HG03378 (cell line): ENCODE measurements around the gene LDHA.
"Not testable (repeated sequence)": the region's sequence is repeated elsewhere in the genome, so short reads cannot be mapped to it uniquely, and the experiment has no call there.

Source experiments
- ATAC-seq: cut with Tn5 transposase; IDR thresholded peaks from one replicate; pipeline ENCODE4 v1.9.1; 2021; ENCODE audit warnings: mild to moderate bottlenecking, moderate library complexity; ENCODE audit not compliant: unreplicated experiment

The LDHA gene

DNA sequence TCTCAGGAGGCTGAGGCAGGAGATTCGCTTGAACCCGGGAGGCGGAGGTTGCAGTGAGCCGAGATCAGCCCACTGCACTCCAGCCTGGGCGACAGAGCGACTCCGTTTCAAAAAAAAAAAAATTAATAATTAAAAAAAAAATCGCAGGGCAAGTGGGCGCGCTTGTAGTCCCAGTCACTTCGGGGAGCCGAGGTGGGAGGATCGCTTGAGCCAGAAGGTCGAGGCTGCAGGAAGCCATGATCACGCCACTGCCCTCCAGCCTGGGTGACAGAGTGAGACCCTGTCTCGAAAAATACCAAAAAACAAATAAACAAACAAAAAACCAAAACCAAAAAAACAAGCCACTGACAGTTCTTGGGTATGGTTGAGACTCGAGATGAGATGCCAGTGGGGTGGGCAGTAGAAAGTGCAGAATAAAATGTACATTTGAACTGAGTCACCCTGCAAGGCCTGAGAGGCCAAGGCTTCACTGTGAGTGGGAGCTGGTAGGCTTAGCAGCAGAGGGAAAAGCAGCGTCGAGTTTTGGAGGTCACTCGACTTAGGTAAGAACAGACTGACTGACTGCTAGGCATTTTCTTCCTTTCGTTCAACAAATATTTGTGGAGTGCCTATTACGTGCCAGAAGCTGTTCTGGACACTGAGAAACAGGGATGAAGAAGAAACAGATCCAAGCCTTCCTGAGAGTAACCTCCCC lies 635 bp upstream of the LDHA start:
- peak; percentile 3 for ATAC-seq

DNA sequence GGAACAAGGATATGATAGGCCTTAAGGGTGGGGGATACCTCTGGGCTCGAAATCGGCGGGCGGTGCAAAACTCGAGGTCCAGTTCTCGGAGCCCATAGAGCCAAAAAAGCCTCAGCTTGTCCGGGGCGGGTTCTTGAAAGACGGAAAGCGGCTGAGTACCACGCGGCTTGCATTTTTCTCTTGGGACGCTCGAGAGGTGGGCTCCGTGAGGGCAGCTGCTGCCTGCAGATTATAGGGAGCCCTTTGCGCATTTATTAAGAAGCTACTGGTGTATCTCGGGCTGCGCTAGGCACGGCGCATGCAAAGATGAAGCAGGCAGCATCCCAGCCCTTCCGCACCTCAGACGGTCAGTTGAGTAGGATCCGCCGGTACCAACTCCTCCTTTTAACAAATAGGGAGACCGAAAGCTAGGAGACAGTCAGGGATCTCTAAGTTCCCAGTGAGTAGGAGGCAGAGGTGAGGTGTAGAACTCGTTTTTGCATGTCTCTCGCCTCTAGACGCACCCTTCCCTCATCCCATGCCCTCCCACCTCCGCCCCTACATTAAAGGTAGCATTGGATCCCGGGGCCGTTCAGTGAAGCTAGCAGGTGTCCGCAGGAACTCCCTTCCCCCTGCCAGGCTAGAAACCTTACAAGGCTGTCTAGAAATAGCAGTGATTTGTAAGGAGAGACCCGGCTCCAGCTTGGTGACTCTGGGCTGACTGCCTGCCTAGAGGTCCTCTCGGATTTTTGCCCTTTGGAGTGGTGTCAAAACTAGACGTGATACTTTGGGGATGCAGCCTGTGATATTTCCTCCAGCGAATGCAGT lies 768 bp downstream of the LDHA start:
- no peak for ATAC-seq

DNA sequence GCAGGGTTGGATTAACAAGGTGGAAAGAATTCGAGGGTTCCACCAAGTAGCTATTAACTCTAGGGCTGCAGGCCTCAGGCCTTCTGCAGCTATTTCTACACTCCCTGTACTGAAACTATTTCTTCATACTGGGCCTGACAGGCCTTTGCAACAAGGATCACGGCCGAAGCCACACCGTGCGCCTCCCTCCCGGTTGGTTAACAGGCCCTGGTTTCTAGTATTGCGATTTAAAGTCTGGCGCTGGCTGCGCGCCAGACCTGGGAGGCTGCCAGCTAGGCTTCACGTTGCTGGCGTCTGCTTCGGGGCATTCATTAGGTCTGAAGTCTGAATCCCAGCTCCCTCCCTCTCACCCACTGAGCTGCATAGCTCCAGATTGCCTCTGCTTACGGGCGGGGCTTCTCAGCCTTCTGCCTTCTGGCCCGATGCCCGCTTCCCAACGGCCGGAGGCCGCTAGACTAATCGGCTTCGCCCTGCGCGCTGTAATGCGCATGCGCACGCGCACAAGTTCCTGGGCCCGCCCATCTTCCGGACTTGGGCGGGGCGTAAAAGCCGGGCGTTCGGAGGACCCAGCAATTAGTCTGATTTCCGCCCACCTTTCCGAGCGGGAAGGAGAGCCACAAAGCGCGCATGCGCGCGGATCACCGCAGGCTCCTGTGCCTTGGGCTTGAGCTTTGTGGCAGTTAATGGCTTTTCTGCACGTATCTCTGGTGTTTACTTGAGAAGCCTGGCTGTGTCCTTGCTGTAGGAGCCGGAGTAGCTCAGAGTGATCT lies 1.6 kb downstream of the LDHA start:
- peak; percentile 56 for ATAC-seq

DNA sequence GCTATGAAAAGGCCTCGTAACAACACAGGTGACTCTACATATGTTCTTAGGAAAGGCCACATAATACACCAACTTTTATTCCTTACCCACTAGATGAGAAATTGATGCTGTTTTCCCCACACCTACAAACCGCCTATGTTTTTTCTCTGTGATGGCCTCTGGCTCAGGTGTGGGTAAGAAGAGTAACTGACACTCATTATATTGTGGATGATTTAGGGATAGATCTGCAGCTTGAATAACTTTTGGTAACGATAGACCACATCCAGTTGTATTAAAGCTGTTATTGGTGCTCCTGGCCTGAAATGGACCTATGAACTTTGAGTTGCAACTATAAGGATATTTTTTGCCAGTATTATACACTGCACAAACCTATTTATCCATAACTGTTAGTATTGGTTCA lies 3.6 kb downstream of the LDHA start:
- ATAC-seq = no peak

- ATAC-seq = not testable (repeated sequence)
Measured at GRCh38 chr11:18401077-18401476, 6.7 kb downstream of the LDHA start.

GRCh38 chr11:18404062-18404461 lies 9.7 kb downstream of the LDHA start:
- ATAC-seq = no peak

DNA sequence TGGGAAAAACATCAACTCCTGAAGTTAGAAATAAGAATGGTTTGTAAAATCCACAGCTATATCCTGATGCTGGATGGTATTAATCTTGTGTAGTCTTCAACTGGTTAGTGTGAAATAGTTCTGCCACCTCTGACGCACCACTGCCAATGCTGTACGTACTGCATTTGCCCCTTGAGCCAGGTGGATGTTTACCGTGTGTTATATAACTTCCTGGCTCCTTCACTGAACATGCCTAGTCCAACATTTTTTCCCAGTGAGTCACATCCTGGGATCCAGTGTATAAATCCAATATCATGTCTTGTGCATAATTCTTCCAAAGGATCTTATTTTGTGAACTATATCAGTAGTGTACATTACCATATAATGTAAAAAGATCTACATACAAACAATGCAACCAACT lies 13.0 kb downstream of the LDHA start:
- ATAC-seq = not testable (repeated sequence)

DNA sequence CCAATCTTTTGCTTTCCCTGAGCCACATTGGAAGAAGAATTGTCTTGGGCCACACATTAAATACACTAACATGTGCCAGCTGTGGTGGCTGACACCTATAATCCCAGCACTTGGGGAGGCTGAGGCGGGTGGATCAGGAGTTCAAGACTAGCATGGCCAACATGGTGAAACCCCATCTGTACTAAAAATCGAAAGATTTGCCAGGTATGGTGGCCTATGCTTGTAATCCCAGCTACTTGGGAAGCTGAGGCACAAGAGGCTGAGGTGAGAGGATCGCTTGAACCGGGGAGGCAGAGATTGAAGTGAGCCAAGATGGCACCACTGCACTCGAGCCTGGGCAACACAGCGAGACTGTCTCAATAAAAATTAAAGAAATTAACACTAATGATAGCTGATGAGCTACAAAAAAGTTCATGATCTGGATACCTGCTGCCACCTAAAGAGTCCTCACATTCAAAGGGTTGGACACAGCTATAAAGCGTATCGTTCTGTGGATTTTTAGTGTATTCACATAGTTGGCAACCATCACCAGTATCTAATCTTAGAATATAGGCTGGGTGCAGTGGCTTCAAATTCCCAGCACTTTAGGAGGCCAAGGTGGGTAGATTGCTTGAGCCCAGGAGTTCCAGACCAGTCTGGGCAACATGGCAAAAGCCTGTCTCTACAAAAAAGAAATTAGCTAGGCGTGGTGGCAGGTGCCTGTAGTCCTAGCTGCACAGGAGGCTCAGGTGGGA lies 14.4 kb downstream of the LDHA start:
- no peak for ATAC-seq

- no peak for ATAC-seq
Measured at GRCh38 chr11:18416459-18416858, 22.1 kb downstream of the LDHA start.

GRCh38 chr11:18419040-18419439 lies 24.7 kb downstream of the LDHA start:
- no peak for ATAC-seq

- ATAC-seq = no peak
Measured at GRCh38 chr11:18420067-18420466, 25.7 kb downstream of the LDHA start.

GRCh38 chr11:18427240-18427639 lies 32.9 kb downstream of the LDHA start:
- no peak for ATAC-seq

DNA sequence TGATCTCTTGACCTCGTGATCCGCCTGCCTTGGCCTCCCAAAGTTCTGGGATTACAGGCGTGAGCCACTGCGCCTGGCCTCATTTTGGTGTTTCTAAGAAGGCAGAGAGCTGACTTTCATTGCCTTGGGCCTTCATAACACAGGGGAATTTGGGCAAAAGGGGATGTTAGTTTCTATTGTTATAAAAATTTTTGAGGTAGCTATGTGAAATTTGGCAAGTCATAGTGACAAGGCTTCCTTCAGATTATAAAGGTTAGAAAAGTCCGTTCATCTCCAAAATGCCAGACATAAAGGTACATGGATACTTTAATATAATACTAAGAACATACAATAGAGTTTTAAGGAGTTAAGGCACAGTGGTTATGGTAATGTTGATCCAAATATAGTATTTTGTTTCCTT lies 35.0 kb downstream of the LDHA start:
- ATAC-seq = no peak

- ATAC-seq = no peak
Measured at GRCh38 chr11:18438691-18439090, 44.3 kb downstream of the LDHA start.

DNA sequence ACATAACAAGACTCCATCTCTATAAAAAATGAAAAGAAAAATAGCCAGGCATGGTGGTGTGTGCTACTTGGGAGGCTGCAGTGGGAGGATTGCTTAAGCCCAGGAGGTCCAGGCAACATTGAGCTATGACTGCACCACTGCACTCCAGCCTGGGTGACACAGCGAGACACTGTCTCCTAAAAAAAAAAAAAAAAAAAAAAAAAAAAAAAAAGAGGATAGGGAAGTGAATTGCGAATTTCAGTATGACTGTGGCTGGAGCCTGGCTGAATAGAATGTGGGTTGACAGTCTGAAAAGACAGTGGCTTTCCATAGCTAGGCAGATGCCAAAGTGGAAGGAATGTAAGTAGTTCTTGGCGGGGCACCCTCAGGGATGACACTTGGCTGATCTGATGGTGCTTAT lies 54.9 kb downstream of the LDHA start:
- no peak for ATAC-seq

DNA sequence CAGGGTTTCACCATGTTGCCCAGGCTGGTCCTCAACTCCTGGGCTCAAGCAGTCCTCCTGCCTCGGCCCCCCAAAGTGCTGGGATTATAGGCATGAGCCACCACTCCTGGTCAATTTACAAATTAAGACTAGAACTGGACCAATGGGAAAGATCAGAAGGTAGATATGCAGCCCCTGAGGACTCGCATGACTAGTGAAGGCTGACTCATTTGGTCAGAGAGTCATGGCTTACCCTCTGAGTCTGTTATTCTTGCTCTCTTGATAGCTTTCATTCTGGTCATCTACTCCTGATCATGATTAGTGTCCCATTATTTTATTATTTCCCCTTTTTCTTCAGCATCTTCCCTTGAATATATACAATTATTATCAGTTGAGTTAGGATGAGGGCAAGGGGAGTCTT lies 58.6 kb downstream of the LDHA start:
- no peak for ATAC-seq

- no peak for ATAC-seq
Measured at GRCh38 chr11:18455686-18456372, 61.5 kb downstream of the LDHA start, which contains the start of gene LDHAL6A. TSS of gene LDHAL6A (plus strand) at chr11:18455856. CDS start at chr11:18456681, 825 bp downstream.

GRCh38 chr11:18457450-18457849 lies 63.1 kb downstream of the LDHA start:
- ATAC-seq = no peak
